Activated CD4-positive, alpha-beta memory T cell treated with anti-CD3 and anti-CD28 coated beads for 36 hours (primary cell): ENCODE data around the gene YTHDC2. TPM values are rescaled to one million over a fixed set of nuclear protein-coding genes. Genes with fewer than 3 reads are reported as not detected.

Experiments used
- CTCF ChIA-PET: fragments of 350-600 bp; sonication (Branson Sonifier 250); formaldehyde crosslinking; loops from one replicate; lab custom pipeline; 2021; ENCODE audit warnings: antibody characterized with exemption, inconsistent platforms; lab: Charles Lee
- POLR2A ChIA-PET: fragments of 350-600 bp; sonication (Branson Sonifier 250); formaldehyde crosslinking; loops from one replicate; lab custom pipeline; 2021; ENCODE audit warnings: antibody characterized with exemption; lab: Charles Lee
- DNase-seq: peaks from one replicate; pipeline ENCODE4 v3.0.0-alpha.2; 2020
- H3K27ac Mint-ChIP-seq: one replicate; pipeline ENCODE4 v1.8.0; 2021; ENCODE audit warnings: mixed read lengths
- H3K27me3 Mint-ChIP-seq: one replicate; pipeline ENCODE4 v1.8.0; 2021; ENCODE audit warnings: mixed read lengths
- H3K36me3 Mint-ChIP-seq: one replicate; pipeline ENCODE4 v1.8.0; 2021; ENCODE audit warnings: mixed read lengths
- H3K4me1 Mint-ChIP-seq: one replicate; pipeline ENCODE4 v1.8.0; 2021; ENCODE audit warnings: low read depth, mixed read lengths
- H3K4me3 Mint-ChIP-seq: one replicate; pipeline ENCODE4 v1.8.0; 2021; ENCODE audit warnings: mild to moderate bottlenecking, mixed read lengths
- H3K9me3 Mint-ChIP-seq: one replicate; pipeline ENCODE4 v1.8.0; 2021; ENCODE audit warnings: mixed read lengths
- intact Hi-C: fragments of 100-400 bp; cut with micrococcal nuclease; formaldehyde crosslinking; loops from one replicate; pipeline ENCODE4 v1.15.1; 2023
- total RNA-seq, 2 experiments: library from RNA; stranded (reverse); gene quantifications; one replicate each; pipeline ENCODE4 v1.2.3, GENCODE V29; 2021

The YTHDC2 gene
- 10 to 100 TPM; 27.3 to 28.9 TPM for total RNA-seq

DNA sequence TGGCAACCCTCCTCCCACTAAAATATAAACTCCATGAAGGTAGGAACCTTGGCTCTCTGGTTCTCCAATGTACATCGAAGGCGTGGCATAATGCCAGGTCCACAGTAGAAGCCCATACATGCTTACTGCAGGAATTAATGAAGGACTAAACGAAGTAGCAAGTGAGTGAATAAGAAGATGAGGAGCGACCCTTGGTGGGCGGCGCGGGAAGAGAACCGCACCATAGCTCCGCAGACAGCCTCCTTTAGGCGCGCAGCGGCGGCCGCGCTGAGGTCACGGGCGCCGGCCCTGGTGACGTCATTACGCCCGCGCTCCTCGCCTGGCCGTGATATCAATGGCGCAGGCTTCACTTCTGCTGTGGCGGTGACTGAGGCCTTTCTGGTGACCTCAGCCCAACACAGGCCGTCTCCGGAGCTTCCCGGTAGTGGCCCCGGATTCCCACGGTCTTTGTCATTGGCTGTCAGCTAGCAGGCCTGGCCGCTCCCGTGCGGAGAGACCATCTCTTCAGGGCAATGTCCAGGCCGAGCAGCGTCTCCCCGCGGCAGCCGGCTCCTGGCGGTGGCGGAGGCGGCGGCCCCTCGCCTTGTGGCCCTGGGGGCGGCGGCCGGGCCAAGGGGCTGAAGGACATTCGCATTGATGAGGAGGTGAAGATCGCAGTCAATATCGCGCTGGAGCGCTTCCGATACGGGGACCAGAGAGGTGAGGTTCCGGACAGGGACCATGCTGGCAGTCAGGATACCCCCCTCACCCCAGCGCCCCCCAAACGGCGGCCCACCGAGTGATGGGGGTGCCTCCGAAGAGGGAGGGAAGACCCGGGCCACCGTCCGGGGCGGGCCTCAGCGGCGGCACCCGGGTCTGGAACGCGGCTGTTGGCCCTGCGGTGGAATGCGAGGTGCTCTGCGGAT is at the start of gene YTHDC2:
TSS of gene YTHDC2 (plus strand) at position 311 of the 905 bp plus-strand sequence. CDS start at position 513, 202 bp downstream.
- Mint-ChIP-seq H3K4me3 (peak within 1 kb of the TSS; percentile 90), H3K9me3 (no peaks in the 10 kb centered on the region), H3K36me3 (peaks cover 10% of the 10 kb centered on the region), H3K27me3 (peaks cover 7% of the 10 kb centered on the region), H3K27ac (peak within 1 kb of the TSS; percentile 79), H3K4me1 (peaks cover 28% of the 10 kb centered on the region)
- peak; percentile 93 for DNase-seq
- POLR2A ChIA-PET: interaction anchor here (1.0 kb wide), 1 partner anchor 32 kb away, joined by 3 read pairs; no protein-coding TSS in a partner anchor
- intact Hi-C loops: loop anchor here (1.0 to 10.0 kb wide), 11 partner anchors 10 to 1349 kb away; partner anchors contain the start of genes DCP2 and SRP19
- CTCF ChIA-PET: interaction anchor here (0.6 to 3.3 kb wide), 11 partner anchors 34 to 1667 kb away, joined by 3 to 21 read pairs (median 5); no protein-coding TSS in a partner anchor

DNA sequence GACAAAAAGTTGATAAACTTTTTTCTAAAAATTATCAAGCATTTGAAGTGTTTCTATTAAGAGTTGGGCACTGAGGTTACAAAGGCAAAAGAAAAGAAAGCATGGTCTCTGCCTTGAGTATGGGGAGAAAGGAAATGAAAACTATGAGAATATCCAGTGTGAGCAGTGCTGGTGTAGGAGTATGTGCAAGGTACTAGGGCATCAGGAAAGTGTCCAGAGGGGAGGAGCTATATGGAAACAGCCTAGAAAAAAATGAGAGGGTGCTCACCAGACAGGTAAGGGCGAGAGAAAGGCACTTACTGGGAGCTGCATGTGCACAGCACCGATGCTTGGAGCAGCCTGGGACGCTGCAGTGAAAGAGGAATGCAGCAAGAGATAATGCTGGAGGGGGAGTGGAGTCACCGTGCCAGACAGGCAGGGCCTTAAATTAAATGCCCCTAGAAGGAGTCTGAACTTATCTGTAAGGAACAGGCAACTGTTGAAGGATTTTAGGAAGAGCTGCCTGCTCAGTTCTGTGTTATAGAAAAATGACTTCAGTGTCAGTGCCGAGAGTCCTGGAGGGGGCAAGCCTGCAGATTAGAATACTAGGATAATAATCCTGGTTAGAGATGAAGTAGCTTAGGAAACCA is 39.3 kb upstream of the YTHDC2 start:
- DNase-seq: no peak
- H3K9me3 Mint-ChIP-seq: no peaks in the 10 kb centered on the region
- H3K4me1 Mint-ChIP-seq: no peaks in the 10 kb centered on the region
- ChIA-PET CTCF (interaction anchor here (0.9 kb wide), 1 partner anchor 36 kb away, joined by 3 read pairs; no protein-coding TSS in a partner anchor), POLR2A (no interaction called here)
- intact Hi-C loops: no loop called here
- H3K27me3 Mint-ChIP-seq: peaks cover 14% of the 10 kb centered on the region
- no peak overlapping the region for H3K4me3 Mint-ChIP-seq
- H3K36me3 Mint-ChIP-seq: no peaks in the 10 kb centered on the region
- H3K27ac Mint-ChIP-seq: no peak overlapping the region

DNA sequence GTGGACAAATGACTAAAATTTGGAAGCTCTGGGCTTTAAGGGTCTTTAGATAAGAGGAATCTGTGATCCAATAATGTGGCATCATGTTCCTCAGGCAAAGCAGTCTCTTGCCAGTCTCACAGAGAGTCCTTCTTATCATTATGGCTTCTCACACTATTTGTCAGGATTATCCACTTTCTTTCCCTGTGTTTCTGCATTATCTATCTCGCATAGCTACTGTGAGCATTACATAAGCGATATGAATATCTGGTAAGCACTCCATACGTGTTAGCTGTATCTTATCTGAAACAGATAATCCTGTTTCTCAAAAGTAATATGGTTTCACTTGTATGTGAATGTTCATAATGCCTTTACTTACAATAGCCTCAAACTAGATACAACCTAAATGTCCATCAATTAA is 34.8 kb upstream of the YTHDC2 start:
- no peak overlapping the region for H3K4me3 Mint-ChIP-seq
- H3K4me1 Mint-ChIP-seq: no peaks in the 10 kb centered on the region
- ChIA-PET CTCF (no interaction called here), POLR2A (no interaction called here)
- H3K27me3 Mint-ChIP-seq: peaks cover 14% of the 10 kb centered on the region
- H3K9me3 Mint-ChIP-seq: no peaks in the 10 kb centered on the region
- intact Hi-C loops: no loop called here
- no peak overlapping the region for H3K27ac Mint-ChIP-seq
- no peak for DNase-seq
- no peaks in the 10 kb centered on the region for H3K36me3 Mint-ChIP-seq

DNA sequence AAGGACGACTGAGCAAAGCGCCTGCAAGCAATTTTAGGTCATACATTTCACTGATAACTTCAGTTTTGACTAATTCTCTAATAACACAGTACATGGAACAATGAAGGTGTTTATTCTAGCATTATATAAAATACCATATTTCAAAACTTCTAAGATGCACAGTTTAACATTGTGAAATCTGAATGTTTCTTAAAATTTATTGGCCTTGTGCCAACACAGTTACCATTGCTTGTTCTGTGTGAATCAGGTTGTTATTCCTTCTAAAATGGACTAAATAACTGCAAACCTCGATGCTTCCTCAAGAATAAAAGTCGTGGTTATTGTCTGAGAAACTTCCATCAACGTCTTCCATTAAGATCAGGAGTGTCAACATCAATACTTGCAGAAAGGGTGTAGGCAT is 33.3 kb upstream of the YTHDC2 start:
- POLR2A ChIA-PET: no interaction called here
- intact Hi-C loops: no loop called here

DNA sequence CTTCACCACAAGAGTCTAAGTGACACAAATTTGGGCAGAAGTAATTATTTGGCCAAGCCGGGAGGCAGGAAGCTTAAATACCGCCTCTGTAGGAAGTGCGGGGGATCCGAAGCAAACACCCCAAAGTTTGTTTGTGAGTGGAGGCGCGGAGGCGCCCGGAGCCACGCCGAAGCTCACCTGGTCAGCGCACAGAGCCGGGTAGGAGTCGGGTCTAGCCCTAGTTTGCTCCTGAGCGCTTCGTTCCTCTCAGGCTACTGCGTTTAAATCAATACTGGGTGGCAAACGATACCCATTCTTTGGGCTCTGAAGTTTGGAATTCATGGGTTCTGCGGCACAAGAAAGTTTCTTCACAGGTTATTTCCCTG is 26.1 kb upstream of the YTHDC2 start:
- peaks cover 14% of the 10 kb centered on the region for H3K4me1 Mint-ChIP-seq
- no peak overlapping the region for H3K27ac Mint-ChIP-seq
- ChIA-PET POLR2A (no interaction called here), CTCF (interaction anchor here (2.1 kb wide), 1 partner anchor 108 kb away, joined by 7 read pairs; no protein-coding TSS in a partner anchor)
- H3K36me3 Mint-ChIP-seq: peaks cover 11% of the 10 kb centered on the region
- H3K27me3 Mint-ChIP-seq: peaks cover 59% of the 10 kb centered on the region
- H3K9me3 Mint-ChIP-seq: peaks cover 16% of the 10 kb centered on the region
- intact Hi-C loops: no loop called here
- peak overlapping the region; percentile 71 for H3K4me3 Mint-ChIP-seq
- DNase-seq: no peak

More for the DNA sequence above, 33.3 kb upstream of the YTHDC2 start:
- Mint-ChIP-seq H3K27me3 (peaks cover 13% of the 10 kb centered on the region), H3K4me3 (no peak overlapping the region), H3K9me3 (no peaks in the 10 kb centered on the region), H3K4me1 (no peaks in the 10 kb centered on the region), H3K36me3 (no peaks in the 10 kb centered on the region), H3K27ac (no peak overlapping the region)
- CTCF ChIA-PET: no interaction called here
- no peak for DNase-seq

DNA sequence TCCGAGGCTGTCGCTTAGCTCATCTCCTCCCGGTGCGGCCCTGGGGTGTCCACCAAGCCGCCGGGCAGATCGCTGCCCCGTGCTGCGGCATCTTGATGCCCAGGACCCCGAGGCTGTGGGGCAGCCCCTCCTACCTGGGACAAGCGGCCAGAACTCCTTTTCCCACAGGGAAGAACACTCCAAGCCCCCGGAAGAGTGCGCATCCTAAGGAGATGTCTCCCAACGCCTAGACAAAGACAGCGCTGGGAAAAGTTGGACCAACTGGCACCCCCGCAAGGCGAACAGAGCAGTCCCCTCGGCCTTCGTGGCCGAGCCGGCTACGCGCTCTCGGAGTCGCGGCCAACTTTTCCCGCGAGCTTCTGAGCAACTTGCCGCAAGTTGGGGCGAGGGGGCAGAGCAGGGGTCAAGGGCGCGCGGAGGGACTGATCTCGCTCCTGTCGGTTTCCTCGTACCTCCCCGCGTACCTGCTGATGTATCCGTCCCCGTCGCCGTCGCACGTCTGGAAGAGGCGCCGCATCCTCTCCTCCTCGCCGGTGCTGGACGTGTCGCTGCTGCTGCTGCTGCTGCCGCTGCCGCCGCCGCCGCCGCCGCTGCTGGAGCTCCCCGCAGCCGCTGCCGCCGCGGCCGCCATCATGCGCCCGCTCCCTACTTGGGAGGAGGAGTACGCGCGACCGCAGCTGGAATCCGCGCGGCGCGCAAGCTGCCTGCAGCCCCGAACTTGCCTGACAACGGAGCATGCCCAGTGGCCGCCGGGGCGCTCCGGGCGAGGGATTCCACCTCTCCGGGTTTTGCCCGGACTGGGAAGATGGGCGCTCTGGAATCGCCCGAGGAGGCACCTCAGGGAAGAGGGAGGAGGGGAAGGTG is 25.5 kb upstream of the YTHDC2 start, which contains the start of gene MCC:
TSS of gene MCC (minus strand) at position 673 of the 864 bp plus-strand sequence.
- Mint-ChIP-seq H3K27ac (no peak within 1 kb of the TSS), H3K9me3 (peaks cover 16% of the 10 kb centered on the region), H3K36me3 (peaks cover 11% of the 10 kb centered on the region), H3K4me1 (peaks cover 14% of the 10 kb centered on the region), H3K4me3 (peak within 1 kb of the TSS; percentile 71), H3K27me3 (peaks cover 61% of the 10 kb centered on the region)
- peak; percentile 51 for DNase-seq
- ChIA-PET POLR2A (interaction anchor here (0.8 kb wide), 1 partner anchor 194 kb away, joined by 3 read pairs; no protein-coding TSS in a partner anchor), CTCF (interaction anchor here (2.1 kb wide), 1 partner anchor 109 kb away, joined by 7 read pairs; no protein-coding TSS in a partner anchor)
- intact Hi-C loops: no loop called here

GRCh38 chr5:113488645-113489184 is 24.8 kb upstream of the YTHDC2 start:
- peaks cover 11% of the 10 kb centered on the region for H3K36me3 Mint-ChIP-seq
- H3K4me1 Mint-ChIP-seq: peaks cover 14% of the 10 kb centered on the region
- peaks cover 59% of the 10 kb centered on the region for H3K27me3 Mint-ChIP-seq
- ChIA-PET POLR2A (interaction anchor here (0.8 kb wide), 1 partner anchor 195 kb away, joined by 3 read pairs; no protein-coding TSS in a partner anchor), CTCF (interaction anchor here (2.1 kb wide), 1 partner anchor 110 kb away, joined by 7 read pairs; no protein-coding TSS in a partner anchor)
- no peak overlapping the region for H3K27ac Mint-ChIP-seq
- intact Hi-C loops: loop anchor here (1.0 kb wide), 1 partner anchor 25 kb away; the partner anchor contains the start of gene YTHDC2
- peaks cover 16% of the 10 kb centered on the region for H3K9me3 Mint-ChIP-seq
- H3K4me3 Mint-ChIP-seq: peak overlapping the region; percentile 71
- no peak for DNase-seq

GRCh38 chr5:113489299-113489698 is 24.2 kb upstream of the YTHDC2 start:
- intact Hi-C loops: loop anchor here (1.0 kb wide), 1 partner anchor 24 kb away; the partner anchor contains the start of gene YTHDC2
- Mint-ChIP-seq H3K9me3 (peaks cover 16% of the 10 kb centered on the region), H3K27me3 (peaks cover 56% of the 10 kb centered on the region), H3K4me1 (peaks cover 14% of the 10 kb centered on the region), H3K4me3 (no peak overlapping the region), H3K27ac (no peak overlapping the region), H3K36me3 (peaks cover 11% of the 10 kb centered on the region)
- POLR2A ChIA-PET: no interaction called here
- CTCF ChIA-PET: interaction anchor here (0.6 to 2.1 kb wide), 2 partner anchors 95 to 110 kb away, joined by 3 to 7 read pairs; no protein-coding TSS in a partner anchor
- DNase-seq: no peak

DNA sequence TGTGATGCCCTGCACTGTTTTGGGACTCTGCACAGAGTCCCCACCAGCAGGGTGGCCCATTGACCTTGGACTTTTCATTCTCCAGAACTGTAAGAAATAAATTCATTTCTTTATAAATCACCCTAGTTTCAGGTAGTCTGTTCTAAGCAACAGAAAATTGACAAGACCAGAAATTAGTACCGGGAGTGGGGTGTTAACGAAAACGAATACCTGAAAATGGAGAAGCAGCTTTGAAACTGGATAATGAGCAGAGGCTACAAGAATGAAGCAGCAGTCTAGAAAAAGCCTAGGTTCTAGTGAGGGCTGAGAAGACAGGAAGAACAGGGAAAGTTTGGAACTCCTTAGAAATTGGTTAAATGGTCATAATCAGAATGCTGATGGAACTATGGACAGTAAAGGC is 23.2 kb upstream of the YTHDC2 start:
- Mint-ChIP-seq H3K4me1 (peaks cover 14% of the 10 kb centered on the region), H3K9me3 (peaks cover 16% of the 10 kb centered on the region), H3K27me3 (peaks cover 52% of the 10 kb centered on the region), H3K27ac (no peak overlapping the region), H3K36me3 (peaks cover 11% of the 10 kb centered on the region), H3K4me3 (no peak overlapping the region)
- ChIA-PET POLR2A (no interaction called here), CTCF (no interaction called here)
- intact Hi-C loops: no loop called here
- DNase-seq: no peak

DNA sequence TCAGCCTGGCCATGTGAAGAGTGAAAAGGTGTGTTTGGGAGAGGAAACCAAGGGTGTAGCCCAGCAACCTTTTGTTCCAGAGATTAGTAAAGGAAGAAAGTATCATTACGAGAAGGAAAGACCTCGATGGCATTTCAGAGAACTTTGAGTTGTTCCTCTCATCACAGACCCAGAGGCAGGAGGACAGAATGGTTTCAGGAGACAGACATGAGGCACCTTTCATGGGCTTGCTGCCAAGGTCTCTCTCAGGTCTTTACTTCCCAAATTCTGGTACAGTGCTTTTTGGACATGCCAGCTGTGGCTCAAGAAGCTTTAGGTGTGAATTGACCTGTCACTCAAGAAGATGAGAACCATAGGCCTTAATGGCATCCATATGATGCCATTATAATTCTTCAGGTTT is 22.5 kb upstream of the YTHDC2 start:
- Mint-ChIP-seq H3K9me3 (peaks cover 16% of the 10 kb centered on the region), H3K4me1 (peaks cover 14% of the 10 kb centered on the region), H3K27me3 (peaks cover 45% of the 10 kb centered on the region), H3K27ac (no peak overlapping the region), H3K36me3 (peaks cover 11% of the 10 kb centered on the region), H3K4me3 (no peak overlapping the region)
- ChIA-PET CTCF (no interaction called here), POLR2A (no interaction called here)
- no peak for DNase-seq
- intact Hi-C loops: no loop called here

- peaks cover 11% of the 10 kb centered on the region for H3K4me1 Mint-ChIP-seq
- POLR2A ChIA-PET: no interaction called here
- H3K27ac Mint-ChIP-seq: no peak overlapping the region
- H3K36me3 Mint-ChIP-seq: peaks cover 11% of the 10 kb centered on the region
- DNase-seq: no peak
- H3K4me3 Mint-ChIP-seq: no peak overlapping the region
- intact Hi-C loops: no loop called here
- peaks cover 33% of the 10 kb centered on the region for H3K27me3 Mint-ChIP-seq
- CTCF ChIA-PET: interaction anchor here (0.7 kb wide), 1 partner anchor 462 kb away, joined by 3 read pairs; no protein-coding TSS in a partner anchor
- peaks cover 16% of the 10 kb centered on the region for H3K9me3 Mint-ChIP-seq
Observed at GRCh38 chr5:113493446-113493845, 20.0 kb upstream of the YTHDC2 start.
